EH (cell line): Measurements from ENCODE around the gene DNPH1.

Experiments used
- DNase-seq: peaks from one replicate; pipeline ENCODE4 v3.0.0-alpha.2; 2015; ENCODE audit warnings: low read depth

DNPH1 gene

DNA sequence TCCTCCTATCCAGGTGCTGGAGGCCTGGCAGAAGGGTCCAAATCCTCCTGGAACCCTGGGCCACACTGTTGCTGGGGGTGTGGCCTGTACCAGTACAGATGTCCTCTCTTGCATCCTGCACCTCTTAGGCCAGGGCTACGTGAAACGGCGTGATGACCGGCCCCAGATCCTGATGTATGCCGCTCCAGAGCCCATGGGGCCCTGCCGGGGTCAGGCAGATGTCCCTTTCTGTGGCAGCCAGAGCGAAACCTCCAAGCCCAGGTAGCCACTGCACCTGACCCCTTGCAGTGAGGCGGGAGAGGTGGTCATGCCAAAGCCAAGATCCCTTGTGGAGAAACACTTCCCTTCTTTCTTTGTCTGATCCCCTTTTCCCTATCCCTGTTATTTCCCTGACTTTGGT is 14.2 kb downstream of the DNPH1 start:
- DNase-seq, result no peak

DNA sequence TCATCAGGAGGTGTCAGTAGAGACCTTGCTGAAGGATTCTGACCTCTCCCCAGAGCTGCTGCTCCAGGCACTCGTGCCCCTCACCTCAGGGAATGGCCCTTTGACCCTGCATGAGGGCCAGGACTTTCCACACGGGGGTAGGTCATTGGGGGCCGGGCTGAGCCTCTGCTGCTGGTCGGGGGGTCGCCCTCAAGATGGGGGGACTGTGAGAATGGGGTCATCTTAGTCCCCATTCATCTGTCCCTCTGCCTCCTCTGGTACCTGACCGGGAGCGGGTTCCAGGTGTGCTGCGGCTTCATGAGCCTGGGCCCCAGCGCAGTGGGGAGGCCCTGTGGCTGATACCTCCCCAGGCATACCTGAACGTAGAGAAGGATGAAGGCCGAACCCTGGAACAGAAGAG is 15.8 kb downstream of the DNPH1 start:
- no peak for DNase-seq

DNA sequence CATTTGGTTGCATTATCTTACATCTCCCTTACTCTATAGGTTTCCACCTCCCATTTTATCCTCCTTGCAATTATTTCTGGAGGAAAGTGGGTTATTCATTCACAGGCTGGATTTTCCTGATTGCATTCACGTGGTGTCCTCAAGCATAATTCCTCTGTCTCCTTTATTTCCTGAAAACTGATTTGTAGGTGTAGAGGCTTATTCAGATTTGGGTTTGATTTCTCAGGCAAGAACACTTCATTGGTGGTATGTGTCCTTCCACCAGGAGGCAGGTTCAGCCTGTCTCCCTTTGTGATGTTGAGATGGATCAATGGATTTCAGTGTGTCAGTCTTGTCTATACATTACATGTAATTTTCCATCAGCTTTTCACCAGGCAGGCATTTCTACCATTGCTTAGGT is 17.3 kb downstream of the DNPH1 start:
- no peak for DNase-seq

DNA sequence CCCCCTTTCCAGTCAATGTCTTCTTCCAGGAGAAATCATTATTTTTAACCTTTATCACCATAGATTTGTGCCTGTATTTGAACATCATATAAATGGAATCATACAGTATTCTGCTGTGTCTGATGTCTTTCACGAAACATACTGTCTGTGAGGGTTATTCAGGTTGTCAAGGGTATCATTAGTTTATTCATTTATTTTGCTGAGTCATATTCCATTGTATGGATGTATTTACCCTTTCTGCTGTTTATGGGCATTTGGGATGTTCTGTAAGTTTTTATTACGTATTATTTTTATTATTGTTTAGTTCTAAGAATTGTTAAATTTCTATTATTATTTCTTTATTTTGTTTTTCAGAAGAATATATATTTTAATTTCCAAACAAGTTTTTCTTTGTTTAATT is 22.0 kb downstream of the DNPH1 start:
- DNase-seq, result no peak

DNA sequence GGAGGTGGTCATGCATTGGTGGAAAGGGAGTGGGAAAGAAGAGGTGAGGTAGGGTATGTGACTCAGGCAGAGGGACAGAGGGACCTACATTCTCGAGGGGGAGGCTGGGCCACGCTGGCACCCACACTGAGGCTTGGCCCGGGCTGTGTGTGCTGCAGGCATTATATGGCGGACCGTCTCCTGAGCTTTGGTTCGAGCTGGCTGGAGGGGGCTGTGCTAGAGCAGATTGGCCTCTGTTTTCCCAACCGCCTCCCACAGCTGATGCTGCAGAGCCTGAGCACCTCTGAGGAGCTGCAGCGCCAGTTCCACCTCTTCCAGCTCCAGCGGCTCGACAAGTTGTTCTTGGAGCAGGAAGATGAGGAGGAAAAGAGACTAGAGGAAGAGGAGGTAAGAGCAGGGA is 23.4 kb downstream of the DNPH1 start:
- no peak for DNase-seq

DNA sequence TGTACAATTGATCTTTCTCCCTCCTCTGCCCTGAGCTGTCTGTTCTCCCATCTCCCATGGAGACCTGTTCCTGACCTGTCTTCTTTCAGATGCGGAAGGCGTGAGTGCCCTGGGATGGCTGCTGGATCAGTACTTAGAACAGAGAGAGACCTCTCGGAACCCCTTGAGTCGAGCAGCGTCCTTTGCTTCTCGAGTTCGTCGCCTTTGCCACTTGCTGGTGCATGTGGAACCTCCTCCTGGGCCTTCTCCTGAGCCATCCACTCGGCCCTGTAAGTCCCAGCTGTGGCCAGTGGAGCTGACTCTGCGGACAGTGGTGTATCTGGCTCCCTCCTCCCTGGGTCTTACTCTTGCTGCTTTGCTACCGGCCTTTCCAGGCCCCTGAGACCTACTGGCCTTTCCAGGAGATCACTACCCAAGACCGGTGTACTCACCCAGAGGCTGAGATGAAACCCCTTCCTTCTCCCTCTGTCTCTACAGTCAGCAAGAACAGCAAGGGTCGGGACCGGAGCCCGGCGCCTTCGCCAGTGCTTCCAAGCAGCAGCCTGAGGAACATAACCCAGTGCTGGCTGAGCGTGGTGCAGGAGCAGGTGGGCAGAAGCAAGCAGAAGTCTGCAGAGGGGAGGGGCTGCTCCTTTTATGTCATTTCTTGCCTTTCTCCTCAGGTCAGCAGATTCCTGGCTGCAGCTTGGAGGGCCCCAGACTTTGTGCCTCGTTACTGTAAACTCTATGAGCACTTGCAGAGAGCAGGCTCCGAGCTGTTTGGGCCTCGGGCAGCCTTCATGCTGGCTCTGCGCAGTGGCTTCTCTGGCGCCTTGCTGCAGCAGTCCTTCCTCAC is 24.8 kb downstream of the DNPH1 start:
- DNase-seq, result no peak

DNA sequence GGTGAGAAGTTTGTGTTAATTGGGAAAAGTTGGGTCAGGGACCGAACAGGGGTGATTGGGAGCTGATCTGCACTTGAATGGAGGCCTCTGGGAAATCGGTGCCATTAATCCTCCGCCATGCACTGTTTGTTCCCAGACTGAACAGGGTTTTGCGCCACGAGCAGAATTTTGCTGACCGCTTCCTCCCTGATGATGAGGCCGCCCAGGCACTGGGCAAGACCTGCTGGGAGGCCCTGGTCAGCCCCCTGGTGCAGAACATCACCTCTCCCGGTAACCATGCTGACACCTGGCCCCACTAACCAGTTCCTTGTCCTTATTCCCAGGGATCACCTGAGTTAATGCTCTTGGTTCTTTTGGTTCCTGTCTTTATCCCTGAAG is 25.6 kb downstream of the DNPH1 start:
- no peak for DNase-seq

DNA sequence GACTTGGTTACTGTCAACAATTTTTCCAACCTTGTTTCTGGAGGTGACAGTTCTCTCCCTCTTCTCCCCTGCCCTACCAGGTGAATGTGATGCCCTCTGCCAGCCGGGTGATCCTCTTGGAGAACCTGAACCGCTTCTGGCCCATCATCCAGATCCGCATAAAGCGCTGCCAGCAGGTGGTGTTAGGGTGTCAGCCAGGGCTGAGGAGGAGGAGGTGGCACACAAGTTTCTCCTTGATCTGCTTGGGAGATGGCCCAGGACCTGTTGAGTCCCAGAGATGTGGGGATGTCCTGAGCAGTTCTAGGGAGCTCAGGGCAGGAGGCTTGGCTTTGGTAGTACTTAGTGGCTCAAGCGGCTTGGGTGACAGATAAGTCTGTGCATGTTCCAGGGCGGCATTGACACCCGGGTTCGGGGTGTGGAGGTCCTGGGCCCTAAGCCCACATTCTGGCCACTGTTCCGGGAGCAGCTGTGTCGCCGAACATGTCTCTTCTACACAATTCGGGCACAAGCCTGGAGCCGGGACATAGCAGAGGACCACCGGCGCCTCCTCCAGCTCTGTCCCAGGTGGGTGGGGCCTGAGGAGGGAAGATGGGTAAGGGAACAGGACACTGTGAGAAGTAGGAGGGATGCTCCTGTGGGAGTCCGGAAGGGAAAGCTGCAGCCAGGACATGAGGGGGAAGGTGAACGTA is 26.1 kb downstream of the DNPH1 start:
- DNase-seq, result no peak

DNA sequence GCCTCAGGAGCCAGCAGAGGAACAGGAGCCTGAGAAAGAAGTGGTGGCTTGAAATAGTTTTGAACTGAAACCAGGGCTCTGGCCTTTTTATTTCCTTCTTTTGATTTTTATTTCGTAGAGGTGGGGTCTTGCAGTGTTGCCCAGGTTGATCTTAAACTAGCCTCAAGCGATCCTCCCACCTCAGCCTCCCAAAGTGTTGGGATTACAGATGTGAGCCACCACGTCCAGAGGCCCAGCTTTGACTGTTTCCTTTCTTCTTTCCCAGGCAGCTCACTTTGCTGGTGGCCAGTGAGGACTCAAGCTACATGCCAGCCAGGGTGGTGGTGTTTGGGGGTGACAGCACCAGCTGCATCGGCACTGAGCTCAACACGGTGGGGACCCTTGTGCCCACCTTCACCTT is 26.8 kb downstream of the DNPH1 start:
- DNase-seq, result no peak

DNA sequence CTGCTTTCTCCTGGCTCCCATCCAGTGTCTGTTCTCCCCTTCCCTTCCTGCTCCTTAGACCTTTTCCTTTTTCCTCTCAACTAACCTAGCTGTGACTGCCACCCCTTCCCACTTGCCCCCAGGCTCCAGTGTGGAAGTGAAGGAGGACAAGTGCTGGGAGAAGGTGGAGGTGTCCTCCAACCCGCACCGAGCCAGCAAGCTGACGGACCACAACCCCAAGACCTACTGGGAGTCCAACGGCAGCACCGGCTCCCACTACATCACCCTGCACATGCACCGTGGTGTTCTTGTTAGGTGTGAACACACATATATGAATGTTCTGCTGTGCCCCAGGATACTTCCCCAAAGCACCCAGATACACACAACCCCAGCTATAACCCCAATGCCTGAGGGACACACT is 28.7 kb downstream of the DNPH1 start:
- DNase-seq, result no peak

DNA sequence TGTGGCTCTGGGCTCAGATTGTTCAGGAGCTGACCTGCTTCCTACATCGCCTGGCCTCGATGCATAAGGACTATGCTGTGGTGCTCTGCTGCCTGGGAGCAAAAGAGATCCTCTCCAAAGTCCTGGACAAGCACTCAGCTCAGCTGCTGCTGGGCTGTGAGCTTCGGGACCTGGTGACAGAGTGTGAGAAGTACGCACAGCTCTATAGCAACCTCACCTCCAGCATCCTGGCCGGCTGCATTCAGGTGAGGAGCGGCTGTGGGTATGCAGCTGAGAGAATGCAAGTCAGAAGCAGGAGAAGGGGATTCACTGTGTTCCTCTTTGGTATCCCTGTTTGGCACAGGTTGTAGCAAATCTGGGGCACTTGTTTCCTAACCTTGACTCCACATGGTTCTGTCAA is 29.4 kb downstream of the DNPH1 start:
- DNase-seq, result no peak

DNA sequence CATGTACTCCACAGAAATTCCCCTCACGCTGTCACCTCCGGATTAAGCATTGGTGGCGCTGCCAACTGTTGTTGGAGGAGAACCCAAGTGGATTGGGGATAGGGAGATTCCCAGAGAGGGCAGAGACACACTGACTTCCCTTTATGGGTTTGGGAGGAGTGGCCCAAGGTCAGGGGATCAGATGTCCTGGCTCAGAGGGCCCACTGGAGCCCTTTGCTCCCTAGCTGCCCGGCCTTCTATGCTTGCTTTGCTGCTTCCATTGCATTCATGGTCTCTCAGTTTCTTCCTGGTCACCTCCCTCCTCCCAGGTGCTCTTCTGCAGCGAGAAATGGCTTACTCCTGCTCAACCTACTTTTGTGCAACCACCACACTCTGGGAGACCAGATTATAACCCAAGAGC is 32.9 kb downstream of the DNPH1 start:
- DNase-seq, result no peak

DNA sequence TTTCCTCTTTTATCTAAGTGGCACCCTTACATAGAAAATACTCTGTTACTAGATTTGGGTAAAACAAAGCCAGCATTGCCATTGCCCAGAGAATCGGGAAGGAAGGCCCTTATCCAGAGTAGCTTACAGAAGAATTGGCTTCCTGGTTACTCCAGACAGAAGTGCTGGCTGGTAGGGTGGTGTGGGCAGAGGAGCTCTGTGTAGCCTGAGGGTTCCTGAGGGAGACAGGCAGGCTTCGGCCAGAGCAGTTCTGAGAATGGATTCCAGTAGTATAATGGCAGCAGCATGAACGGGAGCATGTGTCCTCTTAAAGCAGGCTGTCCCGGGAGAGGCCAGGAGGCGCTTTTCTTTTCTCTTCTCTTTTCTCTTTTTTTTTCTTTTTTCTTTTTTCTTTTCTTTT is 35.4 kb downstream of the DNPH1 start:
- DNase-seq, result no peak

DNA sequence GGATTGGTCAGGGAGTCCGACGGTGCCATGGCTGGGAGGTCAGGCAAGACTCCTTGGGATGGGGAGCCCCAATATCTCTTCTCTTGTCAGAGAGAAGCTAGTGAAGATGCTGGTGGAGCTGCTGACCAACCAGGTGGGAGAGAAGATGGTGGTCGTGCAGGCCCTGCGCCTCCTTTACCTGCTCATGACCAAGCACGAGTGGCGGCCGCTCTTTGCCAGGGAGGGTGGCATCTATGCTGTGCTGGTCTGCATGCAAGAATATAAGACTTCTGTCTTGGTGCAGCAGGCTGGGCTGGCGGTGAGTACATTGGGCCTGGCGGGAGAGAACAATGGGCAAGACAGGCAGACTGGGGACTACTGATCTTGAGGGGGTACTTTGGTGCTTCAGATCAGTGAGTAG is 36.4 kb downstream of the DNPH1 start:
- DNase-seq, result no peak

DNA sequence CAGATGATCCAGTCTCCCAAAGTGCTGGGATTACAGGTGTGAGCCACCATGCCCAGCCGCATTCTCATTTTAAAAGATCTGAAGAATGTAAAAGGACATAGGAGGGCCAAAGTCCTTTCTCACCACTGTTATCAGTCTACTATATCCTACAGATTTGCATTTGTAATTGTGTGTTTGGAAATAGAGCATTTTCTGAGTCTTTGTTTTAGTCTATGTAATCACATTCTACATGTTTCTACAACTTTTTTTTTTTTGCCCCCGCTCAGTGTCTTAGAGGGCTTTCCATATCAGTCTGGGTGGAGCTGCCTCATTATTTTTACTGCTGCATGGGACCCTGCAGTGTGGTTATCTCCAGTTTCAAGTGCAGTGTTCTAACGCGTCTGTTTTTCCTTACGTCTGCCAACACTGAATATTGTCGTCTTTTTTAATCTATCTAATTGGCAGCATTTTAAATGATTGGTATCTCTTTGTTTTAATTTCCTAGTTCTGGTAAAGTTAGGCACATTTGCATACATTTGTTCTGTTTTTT is 39.4 kb downstream of the DNPH1 start:
- DNase-seq, result no peak

DNA sequence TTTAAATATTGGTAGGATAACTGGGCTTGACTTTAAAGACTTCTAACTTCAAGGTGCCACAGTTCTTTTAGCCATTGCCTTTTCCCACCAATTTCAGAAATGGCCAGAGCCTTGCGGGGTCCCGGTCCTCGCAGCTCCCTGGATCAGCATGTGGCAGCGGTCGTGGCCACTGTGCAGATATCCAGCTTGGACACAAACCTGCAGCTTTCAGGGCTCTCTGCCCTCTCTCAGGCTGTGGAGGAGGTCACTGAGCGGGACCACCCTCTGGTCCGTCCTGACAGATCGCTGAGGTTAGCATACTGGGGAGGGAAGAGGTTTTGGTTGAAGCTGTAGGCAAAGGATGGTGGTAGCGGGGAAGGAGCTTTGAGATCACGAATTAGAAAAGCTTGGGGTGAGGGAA is 40.9 kb downstream of the DNPH1 start:
- DNase-seq, result no peak

DNA sequence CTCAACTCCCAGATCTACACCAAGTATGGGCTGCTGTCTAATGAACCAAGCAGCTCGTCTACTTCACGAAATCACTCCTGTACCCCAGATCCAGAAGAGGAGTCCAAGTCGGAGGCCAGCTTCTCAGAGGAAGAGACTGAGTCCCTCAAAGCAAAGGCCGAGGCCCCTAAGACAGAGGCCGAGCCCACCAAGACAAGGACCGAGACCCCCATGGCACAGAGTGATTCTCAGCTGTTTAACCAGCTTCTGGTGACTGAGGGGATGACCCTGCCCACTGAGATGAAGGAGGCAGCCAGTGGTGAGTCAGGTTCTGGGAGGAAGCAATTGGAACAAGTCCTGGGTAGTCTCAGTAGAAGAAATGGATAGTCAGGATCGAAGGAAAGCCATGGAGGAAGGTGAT is 41.5 kb downstream of the DNPH1 start:
- DNase-seq, result no peak

DNA sequence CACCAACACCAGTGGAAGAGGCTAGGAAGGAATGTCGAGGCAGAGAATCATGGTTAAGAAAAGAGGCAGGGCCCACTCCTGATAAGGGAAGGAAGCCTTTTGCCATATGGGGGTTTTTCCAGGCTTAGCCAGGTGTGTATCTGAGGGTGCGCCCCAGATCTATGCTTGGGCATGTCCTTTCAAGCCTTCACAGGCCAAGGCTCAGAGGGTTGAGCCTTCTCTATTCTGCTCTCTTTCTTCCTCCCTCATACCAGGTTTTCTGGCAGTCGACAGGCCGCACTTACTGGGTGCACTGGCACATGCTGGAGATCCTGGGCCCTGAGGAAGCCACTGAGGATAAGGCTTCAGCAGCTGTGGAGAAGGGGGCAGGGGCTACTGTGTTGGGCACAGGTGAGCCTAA is 42.6 kb downstream of the DNPH1 start:
- no peak for DNase-seq

DNA sequence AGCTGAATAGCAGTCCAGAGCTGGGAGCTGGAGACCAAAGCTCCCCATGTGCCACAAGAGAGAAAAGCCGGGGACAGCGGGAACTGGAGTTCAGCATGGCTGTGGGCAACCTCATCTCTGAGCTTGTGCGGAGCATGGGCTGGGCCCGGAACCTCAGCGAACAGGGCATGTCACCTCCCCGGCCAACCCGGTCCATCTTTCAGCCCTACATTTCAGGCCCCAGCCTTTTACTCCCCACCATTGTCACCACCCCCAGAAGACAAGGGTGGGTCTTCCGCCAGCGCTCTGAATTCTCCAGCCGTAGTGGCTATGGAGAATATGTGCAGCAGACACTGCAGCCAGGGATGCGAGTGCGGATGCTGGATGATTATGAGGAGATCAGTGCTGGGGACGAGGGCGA is 43.3 kb downstream of the DNPH1 start:
- DNase-seq, result no peak

DNA sequence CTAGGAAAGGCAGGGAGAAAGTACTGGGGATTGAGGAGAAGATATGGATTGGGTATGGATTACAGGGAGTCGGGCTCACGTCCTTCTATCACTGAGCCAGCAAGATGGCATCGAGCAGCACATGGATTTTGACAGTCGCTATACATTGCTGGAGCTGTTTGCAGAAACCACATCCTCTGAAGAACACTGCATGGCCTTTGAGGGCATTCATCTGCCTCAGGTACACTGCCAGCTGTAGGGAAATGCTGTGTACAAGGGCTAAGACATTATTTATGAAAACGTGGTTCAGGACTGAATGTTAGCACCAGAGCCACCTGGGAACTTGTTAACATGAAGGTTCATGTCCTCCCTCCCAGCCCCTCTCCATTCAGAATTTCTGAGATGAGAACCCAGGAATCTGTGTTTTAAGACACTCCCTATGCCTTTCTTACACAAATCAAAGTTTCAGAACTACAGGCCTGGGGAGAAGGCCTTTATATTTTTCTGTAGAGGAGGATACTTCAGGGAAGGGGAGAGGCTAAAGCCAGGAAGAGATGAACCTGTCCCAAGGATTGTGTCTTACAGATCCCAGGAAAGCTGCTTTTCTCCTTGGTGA is 43.8 kb downstream of the DNPH1 start:
- DNase-seq, result no peak

DNA sequence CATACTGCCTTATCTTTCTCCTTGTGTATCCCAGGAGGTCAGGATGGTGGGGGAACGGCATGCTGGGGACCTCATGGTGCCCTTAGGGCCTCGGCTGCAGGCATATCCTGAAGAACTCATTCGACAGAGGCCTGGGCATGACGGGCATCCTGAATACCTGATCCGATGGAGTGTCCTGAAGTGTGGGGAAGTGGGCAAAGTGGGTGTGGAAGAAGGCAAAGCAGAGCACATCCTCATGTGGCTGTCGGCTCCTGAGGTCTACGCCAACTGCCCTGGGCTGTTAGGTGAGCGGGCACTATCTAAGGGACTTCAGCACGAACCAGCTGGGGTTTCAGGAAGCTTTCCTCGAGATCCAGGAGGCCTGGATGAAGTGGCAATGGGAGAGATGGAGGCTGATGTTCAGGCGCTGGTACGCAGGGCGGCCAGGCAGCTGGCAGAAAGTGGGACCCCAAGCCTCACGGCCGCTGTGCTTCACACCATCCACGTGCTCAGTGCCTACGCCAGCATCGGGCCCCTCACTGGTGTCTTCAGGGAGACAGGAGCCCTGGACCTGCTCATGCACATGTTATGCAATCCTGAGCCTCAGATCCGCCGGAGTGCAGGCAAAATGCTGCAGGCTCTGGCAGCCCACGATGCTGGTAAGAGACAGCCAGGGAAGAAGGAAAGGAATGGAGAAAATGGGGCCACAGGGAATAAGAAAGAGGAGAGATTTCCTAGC is 44.9 kb downstream of the DNPH1 start:
- no peak for DNase-seq

DNA sequence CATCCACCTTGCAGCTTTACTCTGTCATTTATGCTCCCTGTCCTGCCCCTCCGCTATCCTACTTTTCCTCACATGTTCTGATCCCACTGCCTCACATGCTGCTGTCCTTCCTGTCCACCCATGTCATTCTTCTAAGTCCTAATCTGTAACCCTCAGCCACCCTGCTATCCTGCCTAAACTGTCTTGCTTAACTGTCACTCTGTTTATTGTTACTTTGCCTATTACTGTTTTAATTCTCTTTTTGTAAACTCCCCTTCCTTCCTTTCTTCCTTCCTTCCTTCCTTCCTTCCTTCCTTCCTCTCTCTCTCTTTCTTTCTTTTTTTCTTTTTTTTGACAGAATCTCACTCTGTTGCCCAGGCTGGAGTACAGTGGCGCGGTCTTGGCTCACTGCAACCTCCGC is 45.8 kb downstream of the DNPH1 start:
- DNase-seq, result no peak
